ENCODE data around the gene TUBA3D.
"Not testable (repeated sequence)": the region's sequence is repeated elsewhere in the genome, so short reads cannot be mapped to it uniquely, and the experiment has no call there.

DNA sequence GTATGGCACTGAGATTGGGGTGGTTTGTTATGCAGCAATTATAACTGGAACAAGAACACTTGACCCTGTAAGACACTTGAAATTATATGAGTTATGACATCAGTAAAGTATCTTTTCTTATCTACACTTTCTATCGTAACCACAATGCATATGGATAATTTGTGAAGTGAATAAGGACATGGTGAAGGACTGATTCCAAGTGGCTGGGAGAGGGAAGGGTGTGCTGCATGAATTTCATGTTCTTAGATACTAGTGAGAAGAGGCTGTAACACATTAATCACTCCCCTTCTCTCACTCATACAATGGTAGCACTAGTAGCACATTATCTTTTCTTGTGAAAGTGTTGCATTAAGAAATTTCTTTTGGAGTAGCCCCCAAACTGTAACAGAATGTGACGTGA, 21.0 kb upstream of the TUBA3D start:
- not testable (repeated sequence) for TF ChIP-seq NFIC (IDR thresholded peaks at IDR 0.05; ENCODE audit: low read depth, low read length); EP300 (IDR thresholded peaks at IDR 0.05; ENCODE audit: borderline replicate concordance in 1 of 2, control insufficient read depth in 1 of 2, low read depth in 2 of 2, low read length in 2 of 2); RCOR1 (conservative IDR thresholded peaks at IDR 0.05; ENCODE audit: low read depth, low read length); POLR2AphosphoS5 (IDR thresholded peaks at IDR 0.05; ENCODE audit: low read length); FOS (IDR thresholded peaks at IDR 0.05; ENCODE audit: borderline replicate concordance, extremely low read depth, insufficient read length); MXI1 (IDR thresholded peaks at IDR 0.05; ENCODE audit: low read depth, low read length); CREB1 (IDR thresholded peaks at IDR 0.05; ENCODE audit: low read depth)
